ENCODE measurements around the gene GNRH2.

- TF ChIP-seq, protein P1, sequence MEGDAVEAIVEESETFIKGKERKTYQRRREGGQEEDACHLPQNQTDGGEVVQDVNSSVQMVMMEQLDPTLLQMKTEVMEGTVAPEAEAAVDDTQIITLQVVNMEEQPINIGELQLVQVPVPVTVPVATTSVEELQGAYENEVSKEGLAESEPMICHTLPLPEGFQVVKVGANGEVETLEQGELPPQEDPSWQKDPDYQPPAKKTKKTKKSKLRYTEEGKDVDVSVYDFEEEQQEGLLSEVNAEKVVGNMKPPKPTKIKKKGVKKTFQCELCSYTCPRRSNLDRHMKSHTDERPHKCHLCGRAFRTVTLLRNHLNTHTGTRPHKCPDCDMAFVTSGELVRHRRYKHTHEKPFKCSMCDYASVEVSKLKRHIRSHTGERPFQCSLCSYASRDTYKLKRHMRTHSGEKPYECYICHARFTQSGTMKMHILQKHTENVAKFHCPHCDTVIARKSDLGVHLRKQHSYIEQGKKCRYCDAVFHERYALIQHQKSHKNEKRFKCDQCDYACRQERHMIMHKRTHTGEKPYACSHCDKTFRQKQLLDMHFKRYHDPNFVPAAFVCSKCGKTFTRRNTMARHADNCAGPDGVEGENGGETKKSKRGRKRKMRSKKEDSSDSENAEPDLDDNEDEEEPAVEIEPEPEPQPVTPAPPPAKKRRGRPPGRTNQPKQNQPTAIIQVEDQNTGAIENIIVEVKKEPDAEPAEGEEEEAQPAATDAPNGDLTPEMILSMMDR (IDR thresholded peaks at IDR 0.05), result no peak
- no peak for TF ChIP-seq POLR2A (IDR thresholded peaks at IDR 0.05)
Measured at GRCh38 chr20:3043322-3043721, at the start of gene GNRH2.

Measured in testis (tissue), 2 donors.